Suppressor macrophage treated with lipopolysaccharide for 1 hour (primary cell): ENCODE measurements around the gene THOC5.

Source experiments
- DNase-seq, 3 donors: peaks; one replicate each; pipeline ENCODE4 v3.0.0-alpha.2; 2020 to 2022

THOC5 gene

DNA sequence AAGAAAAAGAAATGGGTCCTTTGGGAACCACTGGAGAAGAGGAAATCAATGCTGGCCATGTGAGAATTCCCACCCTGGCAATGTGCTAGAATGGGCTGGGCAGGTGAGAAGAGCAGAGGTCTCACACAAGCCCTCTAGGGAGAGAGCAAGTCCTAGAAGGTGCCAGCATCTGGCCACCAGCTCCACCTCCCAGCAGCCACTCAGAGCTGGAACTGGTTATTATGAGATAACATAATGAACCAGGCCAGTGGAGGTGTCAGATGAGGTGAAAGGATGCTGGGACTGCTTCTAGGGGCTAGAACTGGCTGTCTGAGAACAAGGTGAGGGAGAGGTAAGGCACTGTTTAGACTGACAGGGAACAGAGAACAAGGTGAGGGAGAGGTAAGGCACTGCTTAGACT lies 44.3 kb downstream of the THOC5 start:
- DNase-seq: no peak

DNA sequence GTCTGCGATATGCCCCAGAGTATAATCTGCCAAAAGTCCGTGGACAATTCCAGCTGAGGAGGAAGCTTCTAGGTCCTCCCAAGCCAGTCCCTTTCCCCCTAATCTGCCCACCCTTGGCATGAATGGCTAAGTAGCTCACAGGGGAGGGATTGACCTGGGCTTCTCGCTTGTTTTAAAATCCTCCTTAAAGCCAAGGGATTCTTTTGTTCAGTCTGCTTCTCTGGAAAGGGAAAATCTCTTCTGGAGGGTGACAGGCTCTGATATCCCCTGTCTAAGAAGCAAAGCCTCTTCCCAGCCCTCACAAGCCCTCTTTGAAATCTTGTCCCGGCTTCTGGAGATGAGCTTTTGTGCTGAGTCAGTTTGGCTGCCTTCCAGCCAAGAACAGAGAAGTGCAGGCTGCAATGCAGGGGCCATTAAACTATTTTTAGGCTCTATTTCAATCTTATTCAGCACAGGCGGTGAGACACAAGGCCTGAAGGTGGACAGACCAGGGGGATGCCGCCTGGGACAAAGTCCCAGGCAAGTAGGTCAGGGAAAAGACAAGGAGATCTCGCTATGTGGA lies 49.7 kb downstream of the THOC5 start:
- DNase-seq: peak; percentile 26 to 39 (median 28)

DNA sequence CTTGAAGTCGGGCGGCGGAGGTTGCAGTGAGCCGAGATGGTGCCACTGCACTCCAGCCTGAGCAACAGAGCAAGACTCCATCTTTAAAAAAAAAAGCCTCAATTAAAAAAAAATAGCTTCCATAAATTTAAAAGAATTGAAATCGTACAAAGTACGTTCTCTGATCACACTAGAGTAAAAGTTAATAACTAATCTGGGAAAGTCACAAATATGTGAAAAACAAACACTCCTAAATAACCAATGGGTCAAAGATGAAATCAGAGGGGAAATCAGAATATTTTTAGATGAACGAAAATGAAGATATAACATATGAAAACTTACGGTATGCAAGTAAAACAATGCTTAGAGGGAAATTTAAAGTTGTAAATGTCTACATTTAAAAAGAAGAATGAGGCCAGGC lies 53.7 kb downstream of the THOC5 start:
- no peak for DNase-seq

DNA sequence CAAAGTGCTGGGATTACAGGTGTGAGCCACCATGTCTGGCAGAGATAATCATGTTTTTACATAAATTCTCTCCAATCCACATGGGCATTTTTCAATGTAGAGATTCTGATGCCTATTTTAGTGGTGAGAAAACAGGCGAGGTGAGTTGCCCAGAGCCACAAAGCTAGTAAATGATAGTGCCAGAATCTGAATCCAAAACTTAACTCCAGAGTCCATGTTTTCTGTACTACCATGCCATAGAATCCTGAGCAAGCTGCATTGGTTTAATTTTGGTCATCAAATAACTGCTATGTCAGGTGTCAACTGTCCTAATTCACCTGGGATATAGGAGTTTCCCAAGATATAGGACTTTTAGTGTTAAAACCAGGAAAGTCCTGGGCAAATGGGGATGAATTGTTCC lies 59.9 kb downstream of the THOC5 start:
- DNase-seq: no peak

DNA sequence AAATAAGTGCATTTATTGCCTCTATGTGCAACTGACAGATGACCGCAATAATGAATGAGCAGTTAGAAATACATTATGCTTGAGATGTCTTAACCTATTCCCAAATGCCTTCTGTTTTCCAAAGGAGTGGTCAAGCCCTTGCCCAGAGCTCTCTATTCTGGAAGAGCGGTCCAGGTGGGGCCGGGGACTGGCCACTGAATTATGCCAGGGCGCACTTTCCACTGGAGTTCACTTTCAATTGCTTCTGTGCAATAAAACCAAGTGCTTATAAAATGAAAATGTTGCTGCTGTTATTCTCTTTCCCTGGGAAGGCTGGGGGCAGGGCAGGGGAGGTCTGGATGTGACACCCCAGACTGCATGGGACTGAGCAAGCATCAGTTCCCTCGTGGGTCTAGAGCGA lies 62.5 kb downstream of the THOC5 start:
- no peak for DNase-seq

DNA sequence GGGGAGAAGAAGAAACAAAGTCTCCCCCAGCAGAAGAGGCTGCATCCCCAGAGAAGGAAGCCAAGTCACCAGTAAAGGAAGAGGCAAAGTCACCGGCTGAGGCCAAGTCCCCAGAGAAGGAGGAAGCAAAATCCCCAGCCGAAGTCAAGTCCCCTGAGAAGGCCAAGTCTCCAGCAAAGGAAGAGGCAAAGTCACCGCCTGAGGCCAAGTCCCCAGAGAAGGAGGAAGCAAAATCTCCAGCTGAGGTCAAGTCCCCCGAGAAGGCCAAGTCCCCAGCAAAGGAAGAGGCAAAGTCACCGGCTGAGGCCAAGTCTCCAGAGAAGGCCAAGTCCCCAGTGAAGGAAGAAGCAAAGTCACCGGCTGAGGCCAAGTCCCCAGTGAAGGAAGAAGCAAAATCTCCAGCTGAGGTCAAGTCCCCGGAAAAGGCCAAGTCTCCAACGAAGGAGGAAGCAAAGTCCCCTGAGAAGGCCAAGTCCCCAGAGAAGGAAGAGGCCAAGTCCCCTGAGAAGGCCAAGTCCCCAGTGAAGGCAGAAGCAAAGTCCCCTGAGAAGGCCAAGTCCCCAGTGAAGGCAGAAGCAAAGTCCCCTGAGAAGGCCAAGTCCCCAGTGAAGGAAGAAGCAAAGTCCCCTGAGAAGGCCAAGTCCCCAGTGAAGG lies 64.3 kb downstream of the THOC5 start:
- DNase-seq: peak; percentile 79 to 82 (median 80)

DNA sequence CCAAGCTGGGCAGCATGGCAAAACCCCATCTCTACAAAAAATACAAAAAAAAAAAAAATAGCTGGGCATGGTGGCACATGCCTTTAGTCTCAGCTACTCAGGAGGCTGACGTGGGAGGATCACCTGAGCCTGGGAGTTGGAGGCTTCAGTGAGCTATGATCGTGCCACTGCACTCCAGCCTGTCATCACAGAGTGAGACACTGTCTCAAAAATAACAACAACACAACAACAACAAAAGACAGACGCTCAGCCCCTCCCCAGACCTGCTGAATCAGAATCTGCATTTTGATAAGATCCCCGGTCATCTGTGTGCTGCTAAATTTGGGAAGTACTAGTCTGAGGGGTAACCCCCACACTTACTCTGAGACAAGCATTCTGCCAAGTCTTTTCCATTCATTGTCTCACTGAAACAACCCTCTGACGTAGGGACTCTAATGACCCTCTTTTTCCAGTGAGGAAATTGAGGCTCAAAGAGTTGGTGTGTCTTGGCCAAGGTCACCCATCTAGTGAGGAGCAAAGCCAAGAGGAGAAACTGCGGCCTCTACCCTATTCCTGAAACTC lies 66.1 kb downstream of the THOC5 start:
- peak in 2 of 3 donors; percentile 4 to 21 for DNase-seq

DNA sequence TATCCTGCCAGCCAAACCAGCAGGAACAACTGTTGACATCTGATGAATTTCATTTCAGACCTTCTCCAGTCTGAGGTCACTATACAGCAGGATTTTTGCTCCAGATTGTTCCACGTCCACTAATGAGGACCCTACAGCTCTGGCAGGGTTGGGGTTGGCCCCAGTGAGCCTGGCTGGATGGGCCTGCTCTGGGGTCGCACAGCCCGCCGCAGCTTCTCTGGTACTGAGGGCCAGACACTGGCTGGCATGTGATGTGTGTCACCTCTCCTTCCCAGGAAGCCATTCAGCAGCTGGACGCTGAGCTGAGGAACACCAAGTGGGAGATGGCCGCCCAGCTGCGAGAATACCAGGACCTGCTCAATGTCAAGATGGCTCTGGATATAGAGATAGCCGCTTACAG lies 68.1 kb downstream of the THOC5 start:
- DNase-seq: no peak

DNA sequence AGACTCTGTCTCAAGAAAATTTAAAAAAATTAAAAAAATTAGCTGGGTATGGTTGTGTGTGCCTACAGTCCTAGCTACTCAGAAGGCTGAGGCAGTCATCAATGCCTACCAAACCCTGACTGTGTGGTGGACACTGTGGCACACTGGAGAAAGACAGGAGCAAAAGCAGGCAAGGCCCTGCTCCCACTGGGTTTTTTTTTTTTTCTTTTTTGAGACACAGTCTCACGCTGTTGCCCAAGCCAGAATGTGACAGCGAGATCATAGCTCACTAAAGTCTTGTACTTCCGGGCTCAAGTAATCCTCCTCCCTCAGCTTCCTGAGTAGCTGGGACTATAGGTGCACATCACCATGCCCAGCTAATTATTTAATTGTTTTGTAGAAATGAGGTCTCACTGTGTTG lies 68.9 kb downstream of the THOC5 start:
- peak; percentile 52 to 69 (median 54) for DNase-seq

DNA sequence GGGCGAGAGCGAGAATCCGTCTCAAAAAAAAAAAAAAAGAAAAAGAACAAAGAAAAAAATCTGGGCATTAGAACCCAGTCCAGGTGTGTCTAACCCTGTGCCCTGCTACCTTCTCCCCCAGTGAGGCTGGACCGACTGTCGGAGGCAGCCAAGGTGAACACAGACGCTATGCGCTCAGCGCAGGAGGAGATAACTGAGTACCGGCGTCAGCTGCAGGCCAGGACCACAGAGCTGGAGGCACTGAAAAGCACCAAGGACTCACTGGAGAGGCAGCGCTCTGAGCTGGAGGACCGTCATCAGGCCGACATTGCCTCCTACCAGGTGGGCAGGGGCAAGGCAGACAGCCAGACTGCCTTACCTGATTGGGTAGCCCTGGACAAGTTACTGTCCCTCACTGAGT lies 70.3 kb downstream of the THOC5 start:
- no peak for DNase-seq

DNA sequence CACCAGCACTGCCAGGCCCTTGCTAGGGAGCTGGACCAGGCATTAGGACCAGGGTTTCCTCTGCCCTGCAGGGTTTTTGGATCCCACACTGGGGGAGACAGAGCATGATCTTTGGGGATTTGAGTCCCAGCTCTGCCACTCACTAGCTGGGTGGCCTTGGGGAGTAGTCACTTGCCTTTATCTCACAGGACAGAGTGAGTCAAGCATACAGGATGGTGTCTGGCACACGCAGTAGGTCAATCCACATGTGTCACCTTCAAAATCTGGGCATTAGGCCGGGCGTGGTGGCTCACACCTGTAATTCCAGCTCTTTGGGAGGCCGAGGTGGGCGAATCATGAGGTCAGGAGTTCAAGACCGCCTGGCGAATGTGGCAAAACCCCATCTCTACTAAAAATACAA lies 70.8 kb downstream of the THOC5 start:
- no peak for DNase-seq

DNA sequence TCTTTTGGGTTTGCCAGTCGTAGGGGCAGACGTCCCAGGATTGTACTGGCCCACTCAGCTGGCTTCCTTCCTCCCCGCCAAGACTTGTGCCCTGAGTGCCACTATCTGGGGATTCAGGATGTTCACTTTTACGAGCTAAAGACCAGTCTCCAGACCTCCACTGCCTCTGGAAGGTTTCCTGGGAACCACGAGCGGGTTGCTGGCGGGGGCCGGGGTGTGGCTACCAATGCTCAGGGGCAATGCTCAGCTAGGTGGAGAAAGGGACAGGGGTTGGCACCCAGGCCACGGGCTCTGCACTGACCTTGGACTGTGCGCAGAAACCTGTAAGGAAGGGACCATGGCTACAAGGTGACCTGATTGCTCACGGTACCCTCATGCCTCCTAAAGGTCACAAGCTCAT lies 71.3 kb downstream of the THOC5 start:
- DNase-seq: no peak

DNA sequence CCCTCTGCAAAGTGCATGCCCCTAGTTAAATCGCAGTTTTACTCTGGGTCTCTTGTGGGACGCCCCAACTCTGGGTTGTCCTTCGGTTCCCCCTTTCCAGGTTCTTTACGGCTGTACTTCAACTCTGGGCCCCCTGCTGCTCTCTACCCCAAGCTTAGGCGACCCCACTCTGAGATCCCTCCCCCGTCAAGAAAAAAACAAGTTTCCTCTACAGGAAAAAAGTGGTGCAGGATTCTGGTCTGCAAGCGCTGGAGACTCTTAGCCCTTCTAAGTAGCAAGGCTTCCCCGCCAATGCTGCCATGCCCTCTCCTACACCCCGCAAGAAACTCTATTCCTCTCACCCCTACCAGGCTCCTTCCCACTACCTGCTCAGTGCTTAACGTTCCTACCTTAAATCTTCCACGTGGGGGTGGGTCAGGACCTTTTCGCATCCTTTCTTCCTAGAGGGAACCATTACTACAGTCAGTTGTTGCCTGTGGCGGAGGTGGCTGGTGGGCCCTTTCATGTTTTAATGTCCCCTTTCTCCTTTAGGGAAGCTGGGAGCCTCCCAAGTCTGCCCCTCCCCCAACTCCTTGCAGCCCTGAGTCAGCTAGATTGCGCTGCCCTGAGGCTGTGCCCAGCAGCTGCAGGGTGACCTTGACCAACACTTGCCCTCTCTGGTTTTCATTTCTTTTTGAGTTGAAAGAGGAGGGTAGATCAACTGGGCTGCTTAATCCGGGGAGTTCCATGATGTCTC lies 72.1 kb downstream of the THOC5 start:
- DNase-seq: peak; percentile 35 to 66 (median 46)

DNA sequence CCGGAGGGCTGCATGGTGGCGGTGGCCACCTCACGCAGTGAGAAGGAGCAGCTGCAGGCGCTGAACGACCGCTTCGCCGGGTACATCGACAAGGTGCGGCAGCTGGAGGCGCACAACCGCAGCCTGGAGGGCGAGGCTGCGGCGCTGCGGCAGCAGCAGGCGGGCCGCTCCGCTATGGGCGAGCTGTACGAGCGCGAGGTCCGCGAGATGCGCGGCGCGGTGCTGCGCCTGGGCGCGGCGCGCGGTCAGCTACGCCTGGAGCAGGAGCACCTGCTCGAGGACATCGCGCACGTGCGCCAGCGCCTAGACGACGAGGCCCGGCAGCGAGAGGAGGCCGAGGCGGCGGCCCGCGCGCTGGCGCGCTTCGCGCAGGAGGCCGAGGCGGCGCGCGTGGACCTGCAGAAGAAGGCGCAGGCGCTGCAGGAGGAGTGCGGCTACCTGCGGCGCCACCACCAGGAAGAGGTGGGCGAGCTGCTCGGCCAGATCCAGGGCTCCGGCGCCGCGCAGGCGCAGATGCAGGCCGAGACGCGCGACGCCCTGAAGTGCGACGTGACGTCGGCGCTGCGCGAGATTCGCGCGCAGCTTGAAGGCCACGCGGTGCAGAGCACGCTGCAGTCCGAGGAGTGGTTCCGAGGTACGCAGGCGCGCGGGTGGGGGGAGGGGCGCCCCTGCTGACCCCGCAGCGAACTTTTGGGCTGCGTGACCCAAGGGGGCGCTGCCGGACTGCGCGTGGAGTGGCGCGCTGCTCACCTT lies 72.9 kb downstream of the THOC5 start:
- peak; percentile 68 to 82 (median 74) for DNase-seq

DNA sequence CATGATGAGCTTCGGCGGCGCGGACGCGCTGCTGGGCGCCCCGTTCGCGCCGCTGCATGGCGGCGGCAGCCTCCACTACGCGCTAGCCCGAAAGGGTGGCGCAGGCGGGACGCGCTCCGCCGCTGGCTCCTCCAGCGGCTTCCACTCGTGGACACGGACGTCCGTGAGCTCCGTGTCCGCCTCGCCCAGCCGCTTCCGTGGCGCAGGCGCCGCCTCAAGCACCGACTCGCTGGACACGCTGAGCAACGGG lies 73.4 kb downstream of the THOC5 start:
- no peak for DNase-seq

DNA sequence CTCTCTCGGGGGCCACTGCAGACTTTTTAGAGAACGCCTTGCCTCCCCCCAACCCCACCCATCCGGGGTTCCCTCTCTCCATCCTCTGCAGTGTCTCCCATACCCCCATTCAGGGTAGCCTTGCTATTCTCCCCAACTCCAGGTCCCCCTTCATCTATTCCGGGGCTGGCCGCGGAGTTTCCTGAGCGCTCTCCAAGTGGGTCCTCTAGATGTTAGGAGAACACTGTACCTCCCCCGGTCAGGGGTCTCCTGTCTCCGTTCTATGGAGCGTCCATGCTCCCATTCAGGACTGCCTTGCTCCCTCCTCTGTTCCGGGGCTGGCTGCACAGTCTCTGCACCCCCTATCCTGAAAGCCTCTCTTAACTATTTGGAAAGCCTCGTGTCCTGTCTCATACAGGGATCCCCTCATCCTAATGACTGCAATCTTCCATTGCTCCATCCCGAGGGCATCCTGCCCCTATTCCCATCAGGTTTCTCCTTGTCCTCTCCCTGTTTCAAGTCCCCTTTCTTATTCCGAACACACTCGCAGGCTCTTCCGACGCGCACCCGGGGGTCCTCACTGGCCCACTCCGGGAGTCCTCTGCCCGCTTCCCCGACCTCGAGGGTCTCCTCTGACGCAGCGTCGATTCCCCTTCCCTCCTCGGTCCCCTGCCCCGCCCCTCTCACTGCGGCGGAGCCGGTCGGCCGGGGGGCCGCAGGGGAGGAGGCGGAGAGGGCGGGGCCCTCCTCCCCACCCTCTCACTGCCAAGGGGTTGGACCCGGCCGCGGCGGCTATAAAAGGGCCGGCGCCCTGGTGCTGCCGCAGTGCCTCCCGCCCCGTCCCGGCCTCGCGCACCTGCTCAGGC lies 73.9 kb downstream of the THOC5 start, which contains the start of gene NEFH:
TSS of gene NEFH (plus strand) at position 802 of the 845 bp plus-strand sequence. CDS start 45 bp downstream, outside the sequence.
- DNase-seq: no peak

DNA sequence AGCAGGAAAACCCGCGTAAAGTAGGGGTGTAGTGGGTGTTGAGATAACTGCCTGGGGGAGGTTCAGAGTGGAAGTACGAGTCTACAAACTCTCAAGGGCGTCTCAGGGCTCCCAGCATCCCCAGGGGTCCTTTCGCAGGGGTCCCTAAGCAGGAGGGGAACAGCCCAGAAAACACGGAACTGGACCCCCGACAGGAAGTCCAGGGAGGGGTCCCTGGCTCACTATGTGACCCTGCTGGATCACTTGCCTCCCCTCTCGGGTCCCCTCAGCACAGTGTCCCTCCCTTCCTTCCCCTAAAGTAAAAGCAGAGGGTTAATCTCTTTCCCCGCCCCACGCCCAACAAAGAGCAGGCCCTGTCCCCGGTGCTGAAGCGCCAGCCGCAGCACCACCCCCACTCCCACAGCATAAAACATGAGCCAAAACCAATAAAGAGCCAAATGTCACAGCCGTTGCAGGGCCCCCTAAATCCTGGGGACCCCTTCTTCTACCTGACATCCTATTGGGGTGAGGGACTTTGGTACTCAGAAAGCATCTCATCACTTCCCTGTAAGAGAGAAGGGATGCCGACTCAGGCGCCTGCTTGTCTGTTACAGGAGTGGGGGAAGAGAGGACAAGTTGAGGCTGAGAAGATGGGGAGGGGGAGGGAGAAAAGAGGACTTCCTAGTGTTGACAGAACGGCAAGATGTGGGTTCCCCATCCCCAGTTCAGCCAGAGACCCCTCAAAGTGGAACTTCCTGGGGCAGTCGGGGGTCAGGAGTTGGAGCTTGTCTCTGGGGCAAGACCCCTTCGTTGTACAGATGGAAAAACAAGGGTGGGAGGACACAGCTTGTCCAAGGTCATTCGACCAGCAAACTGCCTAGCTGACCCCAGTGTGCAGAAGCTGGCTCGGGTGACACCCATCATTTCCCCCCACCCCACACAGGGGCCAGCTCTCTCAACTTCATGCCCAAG lies 75.0 kb downstream of the THOC5 start:
- DNase-seq: peak; percentile 24 to 69 (median 43)

DNA sequence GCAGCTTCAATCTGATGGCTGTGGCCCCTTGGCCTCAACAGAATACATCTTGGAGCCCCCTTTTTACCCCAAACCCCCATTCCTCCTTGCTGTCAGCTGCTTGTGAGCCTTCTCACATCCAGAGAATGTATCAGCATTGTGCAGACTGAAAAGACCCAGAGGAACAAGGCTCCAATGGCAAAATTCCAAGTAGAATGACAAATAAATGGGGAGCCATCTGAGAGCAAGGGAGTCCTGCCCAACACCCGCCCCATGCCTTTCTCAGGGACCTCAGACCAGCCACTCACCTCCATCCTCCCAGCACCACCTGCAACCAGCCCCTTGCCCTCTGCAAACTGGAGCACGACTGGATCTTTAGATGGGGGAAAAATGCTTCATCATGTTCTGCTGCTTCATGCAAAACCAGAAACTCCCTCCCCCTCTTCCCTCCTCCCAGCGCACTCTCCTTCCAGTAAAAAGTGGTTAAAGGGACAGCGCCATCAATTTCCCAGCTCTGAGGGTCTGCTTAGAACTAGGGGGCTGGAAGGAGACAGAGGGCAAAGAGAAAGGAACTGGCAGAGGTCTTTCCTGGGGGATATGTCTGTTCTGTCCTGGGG lies 75.7 kb downstream of the THOC5 start:
- peak in 1 of 3 donors; percentile 26 for DNase-seq

DNA sequence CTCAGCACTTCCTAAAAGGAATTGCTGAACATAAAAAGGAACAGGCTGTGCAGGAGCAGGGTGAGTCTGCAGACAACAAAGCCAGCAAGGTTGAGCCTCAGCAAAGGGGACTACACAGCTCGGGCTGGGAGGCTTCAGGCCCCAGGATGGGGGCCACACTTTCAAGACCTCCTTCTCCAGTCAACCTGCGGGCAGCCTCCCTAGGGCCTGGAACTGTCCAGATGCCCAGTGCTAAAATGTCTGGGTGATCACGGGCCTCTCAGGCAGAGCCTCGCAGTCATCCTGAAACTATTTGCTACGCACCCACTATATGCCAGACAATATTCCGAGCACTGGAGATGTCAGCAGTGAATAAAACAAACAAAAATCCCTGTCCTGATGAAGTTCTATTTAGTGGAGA lies 77.4 kb downstream of the THOC5 start:
- no peak for DNase-seq

DNA sequence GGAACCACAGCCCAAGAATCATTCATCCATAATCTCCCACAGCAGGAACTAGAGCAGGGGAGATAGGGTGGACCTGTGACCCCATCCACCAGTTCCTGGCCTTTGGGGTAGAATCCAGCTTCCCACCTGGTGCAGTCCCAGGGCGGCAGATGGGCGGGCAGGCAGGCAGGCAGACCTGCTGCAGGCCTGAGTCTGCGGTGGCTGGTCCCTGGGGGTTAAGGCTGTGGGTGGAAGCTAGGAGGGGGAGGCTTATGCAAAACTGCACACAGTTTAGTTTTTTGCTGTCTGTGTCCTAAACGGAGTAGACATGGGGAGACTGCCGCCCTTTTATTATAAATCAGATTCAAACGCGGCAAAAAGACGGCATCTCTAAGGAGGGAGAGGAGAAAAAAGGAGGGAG lies 78.0 kb downstream of the THOC5 start:
- no peak for DNase-seq

DNA sequence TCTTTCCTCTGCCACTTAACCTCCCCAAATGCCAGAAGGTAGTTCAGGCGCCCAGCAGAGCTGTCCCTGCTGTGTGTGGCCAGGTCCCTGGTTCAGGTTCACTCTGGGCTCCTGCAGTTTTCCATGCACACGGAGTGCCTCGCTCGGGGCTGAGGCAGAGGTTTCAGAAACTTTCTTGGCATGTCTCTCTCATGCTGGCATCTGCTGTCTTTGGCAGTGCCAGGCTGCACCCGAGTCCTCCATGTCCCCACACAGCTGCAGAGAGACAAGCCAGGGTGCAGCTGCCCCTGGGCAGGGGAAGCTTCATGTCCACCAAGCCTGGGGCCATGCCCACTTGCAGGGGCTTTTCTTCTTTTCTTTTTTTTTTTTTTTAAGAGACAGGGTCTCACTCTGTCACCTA lies 80.6 kb downstream of the THOC5 start:
- DNase-seq: no peak
